NCI-H2171 treated with DMSO at 0.1 percent for 48 hours (cell line): ENCODE data around the gene BORCS5.
"Not testable (repeated sequence)": the region's sequence is repeated elsewhere in the genome, so short reads cannot be mapped to it uniquely, and the experiment has no call there.

Experiments
- DNase-seq: peaks from one replicate; lab custom pipeline; 2025; lab: John Stamatoyannopoulos, UW

BORCS5 gene

GRCh38 chr12:12461923-12462315 is 105.0 kb downstream of the BORCS5 start:
- no peak for DNase-seq

- DNase-seq: no peak
Measured at GRCh38 chr12:12465522-12465921, 108.6 kb downstream of the BORCS5 start.

DNA sequence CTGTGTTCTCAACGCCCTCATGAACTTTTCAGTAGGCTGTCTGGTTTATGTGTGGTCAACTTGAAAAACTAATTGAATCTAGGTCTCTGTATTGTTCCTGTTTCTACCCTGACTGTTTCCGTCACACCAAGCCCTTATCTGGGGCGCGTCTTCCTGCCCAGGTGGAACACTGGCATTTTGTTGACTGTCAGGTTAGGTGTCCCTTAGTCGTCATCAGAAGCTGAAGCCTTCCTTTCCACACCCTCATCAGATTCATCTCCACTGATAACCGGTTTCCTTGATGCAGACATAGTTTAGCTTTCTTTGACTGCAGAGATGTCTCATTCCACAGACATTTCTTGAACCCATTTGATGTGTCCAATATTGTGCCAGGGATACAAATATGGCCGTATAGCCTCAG is 109.3 kb downstream of the BORCS5 start:
- no peak for DNase-seq

- DNase-seq: no peak
Measured at GRCh38 chr12:12467264-12467663, 110.4 kb downstream of the BORCS5 start.

DNA sequence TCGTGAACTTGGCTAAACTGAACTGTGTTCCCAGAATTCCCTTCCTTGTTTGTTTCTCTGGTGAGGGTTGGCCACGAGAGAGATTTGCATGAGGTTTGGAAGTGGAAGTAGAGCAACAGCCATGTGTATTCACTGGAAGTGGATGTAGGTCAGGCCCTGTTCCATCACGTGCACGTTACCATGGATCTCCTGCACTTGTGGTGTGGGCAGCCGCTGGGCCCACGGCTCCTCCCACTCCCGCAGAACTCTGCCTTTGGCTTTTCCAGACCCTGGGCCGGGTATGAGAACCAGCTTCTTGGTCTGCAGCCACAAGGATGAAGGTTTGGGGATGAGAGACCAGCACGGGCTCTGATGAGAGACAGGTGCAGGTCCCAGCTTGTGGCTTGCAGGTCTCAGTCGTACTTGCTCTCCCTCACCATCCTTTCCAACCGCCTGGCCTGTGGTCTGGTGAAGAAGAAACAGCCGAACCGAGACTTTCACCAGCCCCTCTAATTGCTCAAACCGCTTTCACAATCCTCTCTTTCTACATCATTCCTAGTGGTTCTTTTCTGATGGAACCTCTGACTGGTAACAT is 110.9 kb downstream of the BORCS5 start:
- no peak for DNase-seq

DNA sequence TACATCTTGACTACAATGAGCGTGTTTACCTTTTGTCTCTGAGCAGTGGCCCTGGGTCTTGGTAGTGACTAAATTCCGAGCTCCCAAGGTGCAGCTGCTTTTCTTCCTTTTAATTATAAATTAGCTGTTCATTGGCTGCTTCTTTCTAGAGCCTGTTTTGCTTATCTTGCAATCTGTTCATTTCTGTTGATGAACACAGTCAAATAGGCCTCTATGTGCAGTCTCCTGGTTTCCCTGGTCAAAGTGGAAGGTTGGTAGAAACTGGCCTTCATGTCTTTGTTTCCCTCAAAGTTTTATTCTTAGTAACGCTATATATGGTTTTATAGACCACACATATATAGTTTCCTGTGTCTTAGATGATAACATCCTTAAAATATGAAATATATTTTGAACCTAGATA is 111.7 kb downstream of the BORCS5 start:
- no peak for DNase-seq

GRCh38 chr12:12469386-12469785 is 112.5 kb downstream of the BORCS5 start:
- DNase-seq: no peak

GRCh38 chr12:12470751-12471306 is 114.0 kb downstream of the BORCS5 start:
- DNase-seq: no peak

DNA sequence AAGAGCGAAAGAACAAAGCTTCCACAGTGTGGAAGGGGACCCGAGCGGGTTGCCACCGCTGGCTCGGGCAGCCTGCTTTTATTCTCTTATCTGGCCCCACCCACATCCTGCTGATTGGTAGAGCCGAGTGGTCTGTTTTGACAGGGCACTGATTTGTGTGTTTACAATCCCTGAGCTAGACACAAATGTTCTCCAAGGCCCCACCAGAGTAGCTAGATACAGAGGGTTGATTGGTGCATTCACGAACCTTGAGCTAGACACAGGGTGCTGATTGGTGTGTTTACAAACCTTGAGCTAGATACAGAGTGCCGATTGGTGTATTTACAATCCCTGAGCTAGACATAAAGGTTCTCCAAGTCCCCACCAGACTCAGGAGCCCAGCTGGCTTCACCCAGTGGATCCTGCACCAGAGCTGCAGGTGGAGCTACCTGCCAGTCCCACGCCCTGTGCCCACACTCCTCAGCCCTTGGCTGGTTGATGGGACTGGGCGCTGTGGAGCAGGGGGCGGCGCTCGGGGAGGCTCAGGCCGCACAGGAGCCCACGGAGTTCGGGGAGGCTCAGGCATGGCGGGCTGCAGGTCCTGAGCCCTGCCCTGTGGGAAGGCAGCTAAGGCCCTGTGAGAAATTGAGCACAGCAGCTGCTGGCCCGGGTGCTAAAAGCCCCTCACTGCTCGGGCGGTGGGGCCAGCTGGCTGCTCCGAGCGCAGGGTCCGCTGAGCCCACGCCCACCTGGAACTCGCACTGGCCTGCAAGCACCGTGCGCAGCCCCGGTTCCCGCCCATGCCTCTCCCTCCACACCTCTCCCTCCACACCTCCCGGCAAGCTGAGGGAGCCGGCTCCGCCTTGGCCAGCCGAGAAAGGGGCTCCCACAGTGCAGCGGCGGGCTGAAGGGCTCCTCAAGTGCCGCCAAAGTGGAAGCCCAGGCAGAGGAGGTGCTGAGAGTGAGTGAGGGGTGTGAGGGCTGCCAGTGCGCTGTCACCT is 115.4 kb downstream of the BORCS5 start:
- not testable (repeated sequence) for DNase-seq

GRCh38 chr12:12473223-12473622 is 116.3 kb downstream of the BORCS5 start:
- DNase-seq: no peak

DNA sequence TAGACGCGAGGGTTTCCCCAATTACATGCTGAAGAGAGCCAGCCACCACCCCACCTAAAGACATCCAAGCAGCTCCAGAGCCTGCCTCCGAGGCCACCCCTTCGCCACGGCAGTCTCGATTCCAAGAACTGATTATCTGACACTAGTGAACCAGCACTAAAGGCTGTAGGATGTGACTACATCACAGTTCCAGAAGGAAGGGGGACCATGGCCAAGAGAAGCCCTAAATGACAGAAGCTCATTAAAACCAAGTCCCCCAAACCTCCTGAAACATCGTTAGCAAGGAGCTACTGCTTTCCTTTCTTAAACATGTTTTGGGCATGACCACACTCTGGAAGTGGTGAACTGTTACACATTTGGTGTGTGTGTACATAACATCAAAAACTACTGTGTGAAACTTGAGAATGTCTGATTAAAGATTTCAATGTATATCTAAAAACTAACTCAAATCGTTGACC is 117.6 kb downstream of the BORCS5 start:
- DNase-seq: no peak

DNA sequence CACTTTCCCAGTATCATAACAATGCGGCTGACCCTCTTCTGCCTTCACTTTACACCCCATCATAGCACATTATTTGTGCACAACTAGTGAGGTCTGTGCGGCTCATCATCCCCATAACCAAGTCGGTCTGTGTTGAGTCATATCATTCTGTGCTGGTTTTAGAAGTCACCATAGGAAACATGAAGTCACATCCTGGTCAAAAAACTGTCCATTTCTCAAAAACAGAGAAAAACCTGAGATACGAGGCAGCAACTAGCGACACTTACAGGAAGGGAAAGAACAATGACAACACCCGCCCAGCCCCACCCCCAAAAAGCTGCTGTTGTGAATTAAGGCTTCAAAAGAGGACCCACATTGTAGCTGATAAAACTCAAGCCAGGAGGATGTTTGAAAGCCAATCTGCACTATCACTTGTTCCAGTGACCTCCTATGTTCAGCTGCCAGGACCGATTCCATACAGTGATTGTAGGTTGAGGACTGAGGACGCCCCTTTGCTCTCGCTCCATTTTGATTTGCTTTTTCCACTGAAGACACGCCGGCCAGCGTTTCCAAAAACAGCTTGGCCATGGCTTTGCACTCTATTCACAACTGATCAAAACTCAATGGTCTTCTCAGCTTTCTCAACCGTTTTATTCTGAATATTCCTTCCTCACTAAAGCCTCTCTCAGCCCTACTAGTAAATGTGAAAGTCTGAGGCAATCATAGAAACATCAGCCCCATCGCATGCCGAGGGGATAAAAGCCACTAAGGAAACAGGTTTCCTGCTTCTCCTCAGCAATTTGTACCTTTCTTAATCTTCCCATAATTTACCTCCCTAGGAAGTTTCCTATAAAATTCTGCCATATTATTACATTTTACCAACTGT is 118.3 kb downstream of the BORCS5 start:
- DNase-seq: no peak

DNA sequence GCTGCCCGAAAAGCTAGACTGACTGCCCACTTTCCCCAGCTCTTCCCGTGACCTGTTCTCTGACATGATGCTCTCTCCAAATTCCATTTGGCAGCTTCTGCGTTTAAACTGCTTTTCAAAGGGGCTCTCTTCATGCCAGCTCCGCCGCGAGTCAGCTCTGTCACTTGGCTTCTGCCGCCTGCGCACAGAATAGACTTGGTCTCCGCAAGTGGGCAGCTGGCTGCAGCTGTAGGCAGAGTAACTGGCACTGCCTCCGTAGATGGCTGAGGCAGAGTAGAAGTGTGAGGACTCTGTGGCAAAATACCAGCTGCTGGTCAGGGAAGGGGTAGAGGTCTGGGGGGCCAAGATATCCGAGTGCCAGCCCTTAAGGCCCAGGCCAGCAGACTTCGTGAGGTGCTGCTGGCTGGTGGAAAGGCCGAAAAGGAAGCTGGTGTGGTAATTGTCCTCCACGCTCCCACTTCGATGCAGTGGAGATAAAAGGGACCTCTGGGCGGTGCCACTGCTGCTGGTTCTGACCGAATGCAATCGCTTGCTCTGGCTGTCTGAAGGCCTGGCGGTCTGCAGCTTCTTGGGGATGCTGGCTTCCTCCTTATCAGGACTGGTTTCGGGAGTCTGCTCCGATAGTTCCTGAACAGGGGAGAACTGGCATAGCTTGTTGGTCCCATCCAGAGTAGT is 120.1 kb downstream of the BORCS5 start:
- DNase-seq: no peak

DNA sequence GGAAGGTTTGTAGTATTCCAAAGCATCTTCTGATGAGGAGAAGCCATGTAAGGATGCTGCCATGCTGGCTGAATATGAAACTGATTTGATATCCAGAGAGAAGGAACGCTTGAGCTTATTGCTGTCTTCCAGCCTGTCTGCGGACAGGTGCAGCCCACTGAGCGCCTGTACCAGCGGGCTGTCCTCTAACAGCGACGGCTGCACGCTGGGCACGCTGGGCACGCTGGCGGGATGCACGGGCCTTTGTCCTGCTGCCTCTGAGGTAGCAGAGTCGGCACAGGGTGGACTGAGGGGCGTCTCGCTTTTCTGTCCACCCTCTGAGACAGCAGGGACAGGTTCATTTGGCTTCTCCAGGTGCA is 120.6 kb downstream of the BORCS5 start:
- DNase-seq: no peak

- no peak for DNase-seq
Measured at GRCh38 chr12:12480074-12480473, 123.2 kb downstream of the BORCS5 start.

DNA sequence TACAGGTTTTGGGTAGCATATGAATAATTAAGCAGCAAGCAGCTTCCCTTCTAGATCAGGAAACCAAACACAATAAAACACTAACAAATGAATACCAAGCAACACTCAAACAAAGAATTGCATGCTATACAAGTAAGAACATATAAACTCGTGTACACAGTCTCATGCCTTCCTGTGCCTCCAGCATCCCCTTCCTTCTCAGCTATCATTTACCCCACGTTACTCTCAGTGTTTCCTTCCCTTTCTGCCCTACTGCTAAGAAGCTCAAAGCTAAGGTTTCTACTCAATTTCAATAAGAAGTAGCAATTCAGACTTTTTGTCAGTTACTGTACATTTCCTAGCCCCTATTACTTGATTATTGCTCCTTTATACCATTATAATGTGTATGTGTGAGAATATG is 124.8 kb downstream of the BORCS5 start:
- no peak for DNase-seq

- DNase-seq: no peak
Measured at GRCh38 chr12:12482150-12482761, 125.4 kb downstream of the BORCS5 start.

DNA sequence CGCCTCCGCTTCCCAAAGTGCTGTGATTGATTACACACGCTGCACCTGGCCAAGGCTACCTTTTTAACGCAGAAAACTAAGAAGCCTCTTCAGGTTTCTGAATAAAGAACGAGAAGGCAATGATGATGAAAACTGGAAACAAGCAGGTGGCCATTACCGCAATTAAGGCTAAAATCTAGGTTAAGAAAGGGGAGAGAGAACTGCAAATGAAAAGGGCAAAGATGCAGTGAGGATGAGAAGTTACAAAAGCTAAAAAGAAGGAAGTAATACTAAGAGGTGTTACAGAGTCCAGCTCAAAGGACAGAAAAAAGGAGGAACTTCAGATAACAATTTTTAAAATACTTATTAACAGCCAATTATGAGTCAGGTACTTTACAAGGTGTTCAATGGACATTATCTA is 126.1 kb downstream of the BORCS5 start:
- no peak for DNase-seq

DNA sequence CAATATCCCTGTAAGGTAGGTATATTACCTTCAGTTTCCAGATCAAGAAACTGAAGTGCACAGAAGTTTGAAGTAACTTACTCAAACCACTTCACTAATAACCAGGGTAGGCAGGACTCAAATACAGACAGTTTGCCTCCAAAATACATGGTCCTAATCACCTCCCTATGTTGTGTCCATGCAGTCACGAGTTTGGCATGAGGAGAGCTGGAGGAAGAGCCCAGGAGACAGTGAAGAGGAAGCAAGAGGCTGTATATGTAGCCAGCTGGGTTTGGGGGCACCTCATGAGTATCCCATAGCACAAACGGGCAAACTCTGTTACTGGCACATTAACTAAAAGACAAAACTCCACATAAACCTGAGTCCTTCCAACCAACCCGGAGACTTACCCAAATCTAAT is 126.6 kb downstream of the BORCS5 start:
- no peak for DNase-seq

DNA sequence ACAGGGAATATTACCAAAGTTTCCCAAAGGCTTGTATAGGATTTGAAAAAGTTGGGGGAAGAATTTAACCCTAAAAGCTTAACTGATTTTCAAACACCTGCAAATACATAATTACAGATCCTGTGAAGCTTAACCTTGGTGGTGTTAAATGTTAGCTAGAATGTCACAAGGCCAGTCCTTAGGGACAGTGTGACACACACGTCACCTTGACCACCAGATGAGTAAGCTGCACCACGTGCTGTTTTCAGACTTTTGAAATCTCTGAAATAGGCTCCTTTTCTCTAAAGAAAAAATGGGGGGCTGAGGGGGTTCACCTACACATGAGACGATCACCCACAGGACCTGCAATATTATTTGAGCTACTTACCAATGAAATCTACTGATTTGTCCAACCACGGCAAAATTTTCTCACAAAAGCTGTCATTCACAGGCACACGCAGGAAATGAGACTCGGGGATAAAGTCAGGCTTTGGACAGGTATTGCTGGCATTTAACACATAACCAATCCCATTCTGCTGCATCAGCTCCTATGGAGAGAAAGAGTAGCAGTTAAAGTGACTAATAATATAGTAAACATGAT is 129.9 kb downstream of the BORCS5 start:
- DNase-seq: no peak

DNA sequence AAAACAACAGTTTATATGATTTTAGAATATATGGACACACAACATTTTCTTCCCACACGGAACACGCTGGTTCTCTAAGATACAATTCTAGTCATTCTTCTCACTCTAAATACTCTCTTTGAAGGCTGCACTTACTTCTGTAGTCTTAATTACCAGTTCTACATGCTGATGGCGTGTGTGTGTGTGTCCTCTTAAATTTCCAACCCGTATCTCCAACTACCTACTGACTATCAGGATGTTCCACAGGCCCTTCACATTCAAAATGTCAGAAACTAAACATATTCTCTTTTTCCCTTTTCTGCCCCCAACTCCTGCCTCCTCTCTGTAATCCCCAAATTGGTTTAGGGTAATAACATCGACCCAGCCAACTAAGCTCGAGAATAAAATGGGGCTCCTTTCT is 130.6 kb downstream of the BORCS5 start:
- DNase-seq: no peak
